HG02973 (cell line): ENCODE results near the gene RHOV.
A peak's percentile ranks its signal among the peaks of the same experiment; 100 is the strongest.
"Not testable (repeated sequence)": the region's sequence is repeated elsewhere in the genome, so short reads cannot be mapped to it uniquely, and the experiment has no call there.

Source experiments
- ATAC-seq: cut with Tn5 transposase; IDR thresholded peaks from one replicate; pipeline ENCODE4 v1.9.1; 2021; ENCODE audit warnings: moderate library complexity; ENCODE audit not compliant: unreplicated experiment

RHOV gene

DNA sequence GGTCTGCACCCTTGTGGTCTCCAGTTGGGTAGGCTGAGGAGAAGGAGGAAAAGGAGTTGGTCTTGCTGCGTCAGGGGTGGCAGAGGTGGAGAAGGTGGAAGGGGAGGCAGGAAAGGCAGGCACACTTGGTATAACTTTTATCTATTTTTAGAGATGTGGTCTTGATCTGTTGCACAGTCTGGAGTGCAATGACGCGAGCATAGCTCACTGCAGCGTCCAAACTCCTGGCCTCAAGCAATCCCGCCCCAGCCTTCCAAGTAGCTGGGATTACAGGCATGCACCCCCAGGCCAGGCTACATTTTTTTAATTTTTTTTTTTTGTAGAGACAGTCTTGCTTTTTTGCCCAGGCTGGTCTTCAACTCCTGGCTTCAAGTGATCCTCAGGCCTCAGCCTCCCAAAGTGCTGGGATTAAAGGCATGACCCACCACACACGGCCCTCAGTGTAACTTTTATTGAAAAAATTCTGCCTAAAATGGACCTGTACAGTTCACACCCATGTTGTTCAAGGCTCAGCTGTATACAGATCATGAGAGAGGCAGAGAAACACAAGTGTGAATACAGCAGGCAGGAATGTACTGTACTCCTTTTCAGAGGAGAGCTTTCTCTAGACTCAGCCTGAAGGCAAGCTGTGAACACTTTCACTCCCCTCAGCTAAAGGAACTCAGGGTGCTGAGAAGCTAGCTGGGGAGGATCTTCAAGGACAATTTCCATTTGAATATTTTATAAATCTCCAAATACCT lies 2.1 kb upstream of the RHOV start:
- ATAC-seq = no peak

DNA sequence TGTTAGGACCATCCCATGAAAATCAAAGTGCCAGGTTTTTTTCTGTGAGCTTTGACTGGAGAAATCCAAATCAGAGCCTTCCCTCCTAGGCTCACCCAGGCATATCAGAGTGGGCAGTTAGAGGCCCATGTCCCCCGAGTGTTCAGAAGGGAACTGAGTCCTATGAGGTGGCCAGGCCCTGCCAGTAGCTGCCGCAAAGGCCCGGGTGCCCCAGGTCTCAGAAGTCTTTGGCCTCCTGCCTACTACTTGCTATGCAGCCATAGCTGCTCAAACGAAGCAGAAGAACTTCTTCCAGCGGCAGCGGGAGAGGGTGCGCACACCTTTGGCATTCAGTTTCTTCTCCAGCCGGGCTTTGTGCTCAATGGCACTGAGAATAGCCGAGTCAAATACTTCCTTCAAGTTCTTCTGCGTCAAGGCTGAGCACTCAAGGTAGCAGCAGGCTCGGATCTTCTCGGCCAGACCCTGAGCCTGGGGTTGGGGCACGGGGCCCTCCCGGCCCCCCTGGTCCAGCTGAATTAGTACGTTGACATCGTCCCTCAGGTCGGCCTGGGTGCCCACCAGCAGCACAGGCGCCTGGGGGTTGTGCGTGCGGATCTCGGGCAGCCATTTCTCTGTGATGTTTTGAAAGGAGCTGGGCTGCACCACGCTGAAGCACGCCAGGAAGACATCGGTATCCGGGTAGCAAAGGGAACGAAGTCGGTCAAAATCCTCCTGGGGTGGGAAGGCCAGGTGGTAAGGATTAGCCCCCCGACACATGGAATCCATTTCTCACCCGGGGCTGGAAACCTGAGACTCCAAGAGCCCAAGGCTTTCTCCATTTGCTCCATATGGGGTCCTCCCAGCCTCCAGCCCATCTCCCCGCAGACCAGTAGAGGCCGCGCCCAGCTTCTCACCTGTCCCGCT lies 992 bp downstream of the RHOV start:
- no peak for ATAC-seq

DNA sequence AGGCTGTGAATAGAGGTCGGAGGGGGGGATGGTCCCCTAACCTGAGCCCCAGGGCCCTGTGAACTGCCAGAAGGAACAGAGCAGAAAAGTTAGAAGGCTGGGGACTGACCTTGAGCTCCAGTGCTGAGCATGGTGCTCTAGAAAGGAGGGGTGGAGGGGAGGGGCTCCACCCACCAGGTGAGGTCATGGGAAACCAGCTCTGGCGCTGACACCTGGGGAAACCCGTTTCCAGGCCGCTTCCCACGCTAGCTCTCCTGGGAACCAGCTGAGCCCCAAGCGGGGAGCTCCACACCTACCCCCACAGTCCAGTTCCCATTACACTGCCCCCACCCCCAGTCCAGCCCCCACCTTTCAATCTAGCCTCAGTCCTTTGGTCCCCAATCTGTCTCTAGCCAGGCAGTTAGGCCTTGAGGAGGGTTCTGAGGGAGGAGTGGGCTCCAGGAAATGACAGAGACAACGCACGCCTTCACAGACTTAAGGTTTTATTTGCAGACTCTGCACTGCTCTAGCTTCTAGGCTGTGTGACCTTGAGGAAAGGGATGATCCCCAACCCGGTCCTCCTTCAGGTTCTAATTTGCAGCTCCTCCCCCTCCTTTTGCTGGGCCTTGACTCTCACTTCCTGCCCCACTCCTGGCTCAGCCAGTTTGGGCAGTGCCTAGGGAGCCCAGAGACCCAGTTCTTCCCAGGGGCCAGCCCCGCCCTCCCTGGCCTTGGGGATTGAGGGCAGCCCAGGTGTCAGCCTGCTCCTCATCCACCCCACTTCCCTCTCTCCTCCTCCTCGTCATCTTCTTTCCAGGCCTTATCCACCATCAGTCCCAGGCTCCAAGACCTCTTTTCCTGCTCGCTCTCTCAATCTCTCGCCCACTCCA lies 2.1 kb downstream of the RHOV start:
- ATAC-seq = no peak

DNA sequence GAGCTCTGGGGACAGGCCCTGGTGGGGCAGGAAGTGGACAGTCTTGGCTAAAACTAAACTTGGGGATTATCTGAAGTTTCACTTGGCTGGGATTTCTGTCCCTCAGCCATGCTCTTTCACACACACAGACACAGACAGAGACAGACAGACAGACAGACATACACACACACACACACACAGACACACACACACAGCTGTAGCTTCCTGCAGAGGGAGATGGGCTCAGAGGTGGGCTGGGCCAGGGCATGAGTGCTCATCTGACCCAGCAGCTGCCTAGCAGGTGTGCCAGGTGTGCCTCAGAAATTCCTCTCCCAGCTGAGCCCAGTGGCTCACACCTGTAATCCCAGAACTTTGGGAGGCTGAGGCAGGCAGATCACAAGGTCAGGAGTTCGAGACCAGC lies 3.3 kb downstream of the RHOV start:
- no peak for ATAC-seq

DNA sequence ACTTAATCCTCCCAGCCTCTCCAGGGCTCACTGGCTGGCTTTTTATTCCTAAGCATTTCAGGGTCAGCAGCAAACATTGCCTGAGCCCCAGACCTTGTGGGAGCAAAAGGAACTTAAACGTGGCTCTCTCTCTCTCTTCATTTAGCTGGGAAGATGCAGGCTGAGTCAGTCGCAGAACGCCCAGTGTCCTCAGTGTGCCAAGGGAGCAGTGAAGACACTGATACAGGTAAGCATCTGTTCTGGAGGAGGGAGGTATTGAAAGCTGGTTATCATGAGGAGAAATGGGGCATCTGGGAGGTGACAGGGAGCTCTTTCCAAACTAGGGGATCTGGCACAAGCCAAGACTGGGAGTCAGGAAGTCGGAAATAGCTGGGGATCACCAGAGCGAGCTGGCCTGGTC lies 4.3 kb downstream of the RHOV start:
- ATAC-seq = no peak

DNA sequence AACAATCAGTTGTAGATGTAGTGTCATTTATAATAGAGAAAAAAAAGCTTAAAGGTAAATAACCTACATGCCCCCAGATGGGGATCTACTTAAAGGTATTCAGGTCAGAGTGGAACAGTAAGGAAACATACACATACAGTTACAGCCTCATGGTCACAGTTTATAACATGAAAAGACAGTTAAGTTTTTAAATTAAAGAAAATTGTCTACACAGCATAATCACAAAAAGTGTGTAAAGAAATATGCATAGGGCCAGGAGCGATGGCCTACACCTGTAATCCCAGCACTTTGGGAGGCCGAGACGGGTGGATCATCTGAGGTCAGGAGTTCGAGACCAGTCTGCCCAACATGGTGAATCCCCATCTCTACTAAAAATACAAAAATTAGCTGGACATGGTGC lies 6.8 kb downstream of the RHOV start:
- no peak for ATAC-seq

DNA sequence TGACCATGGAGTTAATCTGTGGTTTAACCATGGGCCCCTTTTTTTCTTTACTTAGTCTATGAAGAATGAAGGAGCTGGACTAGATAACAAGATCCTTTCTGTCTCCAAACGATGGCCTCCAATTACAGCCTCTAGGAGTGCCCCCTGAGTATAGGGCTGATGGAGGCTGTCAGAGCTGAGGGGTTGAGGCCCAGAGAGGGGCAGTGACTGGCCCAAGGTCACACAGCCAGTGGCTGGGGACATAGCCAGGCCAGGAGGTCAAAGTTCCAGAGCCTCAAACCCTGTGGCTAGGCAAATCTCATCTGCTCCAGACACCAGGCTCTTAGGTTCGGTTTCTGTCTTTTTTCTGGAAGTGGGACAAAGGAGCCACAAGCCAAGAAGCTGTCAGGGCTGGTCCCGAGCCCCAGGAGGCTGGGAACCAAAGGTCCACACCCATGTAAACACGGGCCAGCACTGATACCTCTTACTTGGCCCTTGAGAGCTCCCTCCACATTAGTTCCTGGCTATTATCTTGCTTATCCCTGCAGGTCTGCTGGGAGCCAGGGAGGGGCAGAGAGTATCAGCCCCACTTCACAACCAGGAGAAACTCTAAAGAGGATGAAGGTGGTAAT lies 10.3 kb downstream of the RHOV start:
- no peak for ATAC-seq

DNA sequence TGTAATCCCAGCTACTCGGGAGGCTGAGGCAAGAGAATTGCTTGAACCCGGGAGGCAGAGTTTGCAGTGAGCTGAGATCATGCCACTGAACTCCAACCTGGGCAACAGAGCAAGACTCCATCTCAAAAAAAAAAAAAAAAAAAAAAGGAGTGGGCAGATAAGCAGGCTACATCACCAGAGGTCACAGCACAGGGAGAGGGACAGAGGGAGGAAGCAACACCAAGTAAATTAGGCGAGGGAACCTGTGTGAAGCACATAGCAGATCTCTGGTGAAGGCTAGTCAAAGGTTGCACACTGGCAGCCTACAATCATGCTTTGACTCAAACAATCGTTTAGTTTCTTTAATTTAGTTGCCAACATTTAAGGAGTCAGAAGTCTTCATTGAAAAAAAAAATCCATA lies 12.9 kb downstream of the RHOV start:
- ATAC-seq = not testable (repeated sequence)

DNA sequence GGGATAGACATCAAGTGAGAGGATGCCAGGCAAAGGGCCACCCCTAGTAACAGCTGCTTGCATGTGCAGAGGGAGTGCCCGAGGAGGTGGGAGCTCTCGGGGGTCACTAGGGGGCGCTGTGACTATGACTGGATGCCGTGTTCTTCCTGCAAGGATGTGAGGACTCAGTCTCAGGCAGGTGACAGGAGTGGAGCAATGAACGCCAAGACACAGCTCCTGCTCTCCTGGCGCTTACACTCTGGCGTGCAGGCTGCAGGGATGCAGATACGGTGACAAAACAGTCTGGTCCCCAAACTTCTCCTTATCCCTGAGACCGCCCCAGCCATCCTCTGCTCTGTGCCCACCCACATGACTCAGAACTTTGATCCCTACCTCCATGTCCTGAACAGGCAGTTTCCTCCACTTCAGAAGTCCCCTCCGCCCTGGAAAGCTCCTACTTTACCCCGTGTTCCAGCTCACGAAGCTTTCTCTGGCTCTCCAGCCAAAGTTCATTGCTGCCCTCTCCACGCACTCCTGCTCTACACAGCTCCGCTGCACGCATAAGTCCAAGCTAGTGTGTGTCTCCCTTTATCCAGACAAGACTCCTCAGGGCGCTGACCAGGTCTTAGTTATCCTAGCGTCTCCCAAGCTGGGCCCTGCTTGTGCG lies 14.7 kb downstream of the RHOV start:
- ATAC-seq = no peak

DNA sequence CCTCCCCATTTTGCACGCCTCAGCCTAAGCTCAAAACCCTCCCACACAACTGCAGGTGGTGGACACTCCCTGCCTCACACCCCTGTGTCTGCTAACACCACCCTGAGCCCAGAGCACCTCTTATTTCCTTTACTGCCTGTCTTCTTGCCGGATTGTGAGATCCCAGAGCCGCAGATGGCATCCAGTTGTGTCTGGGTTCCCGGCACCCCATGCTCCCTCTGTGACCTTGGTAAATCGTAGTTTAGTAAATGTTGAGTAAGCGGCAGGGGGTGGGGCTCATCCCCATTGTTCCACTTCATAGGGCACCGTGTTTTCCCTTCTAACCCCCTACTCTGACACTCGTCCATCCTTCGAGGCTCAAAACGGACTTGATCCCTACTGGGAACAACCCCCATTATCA lies 15.3 kb downstream of the RHOV start:
- ATAC-seq = no peak

DNA sequence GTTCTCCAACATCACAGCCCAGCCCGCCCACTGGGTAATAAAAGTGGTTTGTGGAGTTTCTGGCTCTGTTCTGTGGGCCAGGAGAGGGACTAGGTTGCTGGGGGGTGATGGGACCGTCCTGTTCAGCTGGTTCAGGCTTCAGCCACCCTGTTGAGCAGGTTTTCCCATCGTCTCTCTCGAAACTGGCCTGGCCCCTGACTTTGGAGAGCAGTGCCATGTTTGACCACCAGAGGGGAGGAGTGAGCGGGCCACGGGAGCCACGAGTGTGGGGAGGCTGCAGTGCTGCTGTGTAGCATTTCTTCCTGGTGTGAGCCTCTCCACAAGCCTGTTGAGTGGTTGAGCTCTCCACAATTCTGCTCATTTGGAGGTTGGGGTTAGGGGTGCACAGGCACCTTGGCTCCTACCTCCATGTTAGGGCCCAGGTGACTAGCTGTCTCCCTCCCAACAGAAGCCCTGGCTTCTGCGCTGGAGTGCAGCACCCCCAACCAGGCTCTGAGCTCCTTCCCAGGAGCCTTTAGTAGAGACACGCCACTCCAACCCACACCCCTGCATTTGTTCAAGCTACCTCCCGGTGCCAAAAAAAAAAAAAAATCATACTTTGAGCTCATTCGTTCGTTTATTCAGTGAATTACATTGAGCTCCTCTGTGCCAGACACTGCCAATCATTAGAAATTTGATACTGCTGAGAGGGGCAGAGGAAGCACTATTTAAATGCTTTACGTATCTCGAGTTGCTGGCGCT lies 16.3 kb downstream of the RHOV start:
- peak; percentile 66 for ATAC-seq

DNA sequence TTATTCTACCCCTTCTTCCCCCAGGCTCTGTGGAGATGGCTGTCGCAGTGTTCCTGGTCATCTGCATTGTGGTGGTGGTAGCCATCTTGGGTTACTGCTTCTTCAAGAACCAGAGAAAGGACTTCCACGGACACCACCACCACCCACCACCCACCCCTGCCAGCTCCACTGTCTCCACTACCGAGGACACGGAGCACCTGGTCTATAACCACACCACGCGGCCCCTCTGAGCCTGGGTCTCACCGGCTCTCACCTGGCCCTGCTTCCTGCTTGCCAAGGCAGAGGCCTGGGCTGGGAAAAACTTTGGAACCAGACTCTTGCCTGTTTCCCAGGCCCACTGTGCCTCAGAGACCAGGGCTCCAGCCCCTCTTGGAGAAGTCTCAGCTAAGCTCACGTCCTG lies 17.3 kb downstream of the RHOV start:
- ATAC-seq = no peak

DNA sequence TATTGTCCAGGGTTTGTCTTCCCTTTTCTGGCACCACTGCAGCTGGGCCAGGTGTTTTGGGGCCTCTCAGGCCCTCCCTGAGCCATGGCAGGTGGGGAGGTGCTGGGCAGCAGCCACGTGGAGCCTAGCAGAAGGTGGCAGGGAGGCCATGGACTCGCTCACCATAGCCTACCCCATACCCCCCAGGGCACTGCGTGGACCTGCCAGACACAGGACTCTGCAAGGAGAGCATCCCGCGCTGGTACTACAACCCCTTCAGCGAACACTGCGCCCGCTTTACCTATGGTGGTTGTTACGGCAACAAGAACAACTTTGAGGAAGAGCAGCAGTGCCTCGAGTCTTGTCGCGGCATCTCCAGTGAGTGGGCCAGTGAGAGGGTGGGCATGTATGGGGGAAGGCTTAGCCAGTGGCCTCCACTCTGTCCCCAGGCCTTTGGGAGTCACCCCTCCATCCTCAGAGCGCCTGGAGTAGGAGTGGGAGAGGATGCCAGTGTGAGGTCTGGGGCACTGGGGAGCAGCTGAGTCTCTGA lies 18.3 kb downstream of the RHOV start:
- no peak for ATAC-seq

DNA sequence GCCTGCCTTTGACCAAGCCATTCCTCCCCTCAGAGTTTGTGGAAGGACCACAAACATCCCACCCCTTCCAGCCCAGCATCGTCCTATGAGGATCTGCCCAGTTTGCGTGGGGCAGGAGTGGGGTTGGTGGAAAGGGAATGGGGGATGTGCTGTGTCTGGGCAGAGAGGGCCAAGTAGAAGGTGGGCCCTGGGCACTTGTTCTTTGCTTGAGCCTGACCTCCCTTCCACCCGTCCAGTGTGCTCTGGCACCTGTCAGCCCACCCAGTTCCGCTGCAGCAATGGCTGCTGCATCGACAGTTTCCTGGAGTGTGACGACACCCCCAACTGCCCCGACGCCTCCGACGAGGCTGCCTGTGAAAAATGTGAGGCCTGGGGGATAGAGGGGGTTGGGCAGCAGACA lies 19.9 kb downstream of the RHOV start:
- ATAC-seq = no peak

DNA sequence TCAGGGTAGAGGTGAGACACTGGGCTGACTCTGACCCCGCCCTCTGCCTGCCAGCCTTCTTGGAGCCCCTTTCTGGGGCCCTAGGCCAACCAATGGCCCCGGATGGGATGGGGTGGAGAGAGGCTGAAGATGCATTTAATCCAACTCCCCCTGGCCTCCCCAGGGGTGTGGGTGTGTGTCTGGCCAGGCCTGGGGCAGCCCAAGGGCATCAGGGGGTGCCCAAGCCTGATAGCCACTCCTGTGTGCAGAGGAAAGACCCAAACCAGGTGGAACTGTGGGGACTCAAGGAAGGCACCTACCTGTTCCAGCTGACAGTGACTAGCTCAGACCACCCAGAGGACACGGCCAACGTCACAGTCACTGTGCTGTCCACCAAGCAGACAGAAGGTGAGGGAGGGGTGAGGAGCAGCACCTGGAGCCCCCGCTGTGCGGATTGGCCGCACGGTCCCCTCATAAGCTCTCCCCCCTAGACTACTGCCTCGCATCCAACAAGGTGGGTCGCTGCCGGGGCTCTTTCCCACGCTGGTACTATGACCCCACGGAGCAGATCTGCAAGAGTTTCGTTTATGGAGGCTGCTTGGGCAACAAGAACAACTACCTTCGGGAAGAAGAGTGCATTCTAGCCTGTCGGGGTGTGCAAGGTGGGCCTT lies 20.7 kb downstream of the RHOV start:
- ATAC-seq = no peak

DNA sequence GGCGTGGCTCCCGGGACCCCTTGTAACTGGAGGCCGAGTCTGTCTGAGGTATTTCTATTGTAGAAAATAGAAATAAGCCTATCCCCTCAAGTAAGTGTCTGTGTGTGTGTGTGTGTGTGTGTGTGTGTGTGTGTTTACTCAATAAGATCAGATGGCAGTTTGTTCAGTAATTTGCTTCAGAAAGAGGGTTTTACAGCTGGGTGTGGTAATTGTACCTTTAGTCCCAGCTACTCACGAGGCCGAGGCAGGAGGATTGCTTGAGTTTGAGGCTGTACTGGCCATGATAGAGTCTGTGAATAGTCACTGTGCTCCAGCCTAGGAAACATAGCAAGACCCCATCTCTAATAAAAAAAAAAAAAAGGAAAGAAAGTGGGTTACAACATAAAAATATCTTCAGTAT lies 21.5 kb downstream of the RHOV start:
- ATAC-seq = no peak

DNA sequence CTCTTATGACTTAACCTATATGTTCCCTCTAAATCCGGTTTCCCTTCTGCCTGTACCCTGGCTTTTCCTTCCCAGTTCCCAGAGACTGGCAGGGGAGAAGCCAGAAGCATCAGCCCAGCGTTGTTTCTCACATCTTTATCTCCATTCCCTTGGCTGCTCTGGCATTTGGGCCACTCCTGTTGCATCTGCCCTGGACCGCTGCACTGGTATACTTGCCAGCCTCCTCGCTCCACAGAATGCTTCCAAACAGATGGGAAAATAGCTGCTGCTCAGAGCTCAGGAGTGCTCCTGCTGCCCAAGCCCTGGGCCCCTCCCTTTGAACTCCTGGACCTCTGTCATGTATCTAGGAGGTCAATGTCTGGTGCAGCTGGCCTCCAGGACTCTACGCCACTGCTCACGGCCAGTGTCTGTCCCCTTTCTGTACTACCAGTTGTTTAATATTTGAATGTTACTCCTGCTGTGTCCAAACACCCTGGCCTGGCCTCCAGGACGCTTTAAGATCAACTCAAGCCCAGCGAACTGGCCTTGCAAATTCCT lies 23.4 kb downstream of the RHOV start:
- no peak for ATAC-seq

DNA sequence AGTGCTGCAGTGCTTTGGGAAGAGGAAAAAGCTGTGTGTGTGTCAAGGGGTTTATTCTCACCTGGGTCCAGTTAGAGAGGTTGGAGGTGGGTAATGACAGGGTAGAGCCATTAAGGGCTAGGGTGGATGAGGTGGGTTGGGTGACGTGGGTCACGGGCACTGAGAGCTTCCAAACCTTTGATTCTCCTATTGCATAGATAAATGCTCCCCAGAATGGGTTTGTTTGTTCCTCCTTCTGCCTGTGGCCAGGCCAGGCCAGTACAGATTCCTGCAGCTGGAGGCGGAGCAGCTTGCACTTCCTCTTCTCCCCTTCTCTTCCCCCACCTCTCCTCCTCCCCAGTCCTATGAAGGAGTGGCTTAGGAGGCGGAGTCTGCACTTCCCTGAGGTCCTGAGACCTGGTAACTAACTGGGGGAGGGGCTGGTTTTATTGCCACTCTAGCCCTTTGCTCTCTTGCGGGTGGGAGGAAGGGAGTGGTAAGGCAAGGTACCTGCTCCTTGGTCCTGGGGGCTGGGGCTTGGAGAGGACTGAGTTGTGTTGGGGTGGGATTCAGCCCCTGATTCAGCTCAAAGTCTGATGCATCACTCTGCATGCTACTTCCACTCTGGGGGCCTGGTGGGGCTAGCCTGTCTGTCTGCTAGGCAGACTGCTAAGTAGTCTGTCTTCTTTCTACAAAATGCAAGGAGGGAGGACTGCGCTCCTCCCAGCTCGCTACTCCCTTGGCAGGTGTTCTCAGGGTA lies 26.6 kb downstream of the RHOV start:
- no peak for ATAC-seq
